VCaP (cell line): ENCODE results near the gene NFYA.

Experiments
- H3K27ac ChIP-seq: fragments of 450-650 bp; 2 replicates; pipeline ENCODE4 v1.5.1; 2017
- TF ChIP-seq, protein P1 (sequence below): fragments of 450-650 bp; conservative IDR thresholded peaks from 2 replicates; pipeline ENCODE4 v1.5.1; 2017; ENCODE audit warnings: mild to moderate bottlenecking, moderate library complexity

The NFYA gene

DNA sequence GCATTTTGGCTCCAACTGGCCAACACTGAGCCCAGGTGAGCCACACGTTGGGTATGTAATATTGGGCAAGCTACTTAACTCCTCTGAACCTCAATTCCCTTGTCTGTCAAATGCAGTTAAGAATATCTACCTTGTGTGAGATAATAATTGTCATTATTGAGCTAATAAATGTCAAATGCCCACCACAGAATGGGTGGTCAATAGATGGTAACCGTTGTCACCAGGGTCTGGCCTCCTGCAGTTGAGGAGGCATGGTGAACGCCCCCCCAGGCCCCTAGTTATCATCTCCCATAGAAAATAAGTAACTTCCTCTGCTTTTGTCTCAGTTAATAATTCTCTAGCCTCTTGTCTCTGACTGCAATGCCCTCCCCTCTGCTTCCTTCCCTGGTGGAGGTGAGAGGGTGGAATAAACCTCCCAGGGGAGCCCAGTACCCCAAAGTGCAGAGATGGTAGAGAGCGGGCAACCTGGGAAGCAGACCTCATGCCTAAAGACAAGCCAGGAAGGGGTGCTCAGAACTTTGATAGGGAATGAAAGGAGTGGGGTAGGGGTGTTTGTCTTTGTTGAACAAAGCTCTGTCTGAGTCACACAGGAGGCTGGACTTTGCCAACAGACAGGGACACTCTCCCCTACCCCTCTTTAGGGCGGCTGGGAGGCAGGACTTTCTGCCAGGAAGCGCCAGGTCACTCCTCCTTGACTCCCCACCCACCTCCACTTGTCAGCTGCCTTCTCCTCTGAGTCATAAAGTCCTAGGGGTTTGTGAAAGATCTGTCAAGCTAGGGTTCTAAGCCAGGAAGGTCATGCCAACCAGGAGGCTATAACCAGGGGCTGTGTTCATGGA, 32.5 kb upstream of the NFYA start:
- TF ChIP-seq, protein P1, sequence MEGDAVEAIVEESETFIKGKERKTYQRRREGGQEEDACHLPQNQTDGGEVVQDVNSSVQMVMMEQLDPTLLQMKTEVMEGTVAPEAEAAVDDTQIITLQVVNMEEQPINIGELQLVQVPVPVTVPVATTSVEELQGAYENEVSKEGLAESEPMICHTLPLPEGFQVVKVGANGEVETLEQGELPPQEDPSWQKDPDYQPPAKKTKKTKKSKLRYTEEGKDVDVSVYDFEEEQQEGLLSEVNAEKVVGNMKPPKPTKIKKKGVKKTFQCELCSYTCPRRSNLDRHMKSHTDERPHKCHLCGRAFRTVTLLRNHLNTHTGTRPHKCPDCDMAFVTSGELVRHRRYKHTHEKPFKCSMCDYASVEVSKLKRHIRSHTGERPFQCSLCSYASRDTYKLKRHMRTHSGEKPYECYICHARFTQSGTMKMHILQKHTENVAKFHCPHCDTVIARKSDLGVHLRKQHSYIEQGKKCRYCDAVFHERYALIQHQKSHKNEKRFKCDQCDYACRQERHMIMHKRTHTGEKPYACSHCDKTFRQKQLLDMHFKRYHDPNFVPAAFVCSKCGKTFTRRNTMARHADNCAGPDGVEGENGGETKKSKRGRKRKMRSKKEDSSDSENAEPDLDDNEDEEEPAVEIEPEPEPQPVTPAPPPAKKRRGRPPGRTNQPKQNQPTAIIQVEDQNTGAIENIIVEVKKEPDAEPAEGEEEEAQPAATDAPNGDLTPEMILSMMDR, result no peak
- no peak overlapping the region for H3K27ac ChIP-seq

DNA sequence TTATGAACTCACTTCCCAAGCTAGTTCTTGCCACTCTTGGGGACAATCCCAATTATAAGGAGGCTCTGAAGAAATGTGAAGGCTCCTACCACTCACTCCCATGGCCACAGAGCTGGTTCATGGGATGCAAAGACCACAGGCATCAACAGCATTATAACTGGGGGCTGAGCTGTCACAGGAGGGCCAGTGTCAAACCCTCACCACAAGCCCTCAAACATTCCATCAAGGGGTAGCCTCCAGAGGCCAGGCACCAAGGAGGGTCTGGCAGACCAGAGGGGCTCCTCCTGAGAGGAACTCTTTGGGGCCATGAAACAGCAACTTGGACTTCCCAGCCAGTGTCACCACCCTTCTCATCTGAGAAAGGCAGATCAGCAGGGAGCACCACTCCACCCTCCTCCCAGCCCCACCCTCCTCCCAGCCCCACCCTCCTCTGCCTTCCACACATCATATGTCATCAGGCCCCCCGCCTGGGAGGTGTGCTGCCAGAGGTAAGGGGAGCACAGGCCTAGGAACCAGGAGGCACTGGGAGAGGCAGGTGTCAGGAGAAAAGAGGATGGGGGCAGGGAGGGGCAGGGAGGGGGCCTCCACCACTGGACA, 31.7 kb upstream of the NFYA start:
- TF ChIP-seq, protein P1, result no peak

DNA sequence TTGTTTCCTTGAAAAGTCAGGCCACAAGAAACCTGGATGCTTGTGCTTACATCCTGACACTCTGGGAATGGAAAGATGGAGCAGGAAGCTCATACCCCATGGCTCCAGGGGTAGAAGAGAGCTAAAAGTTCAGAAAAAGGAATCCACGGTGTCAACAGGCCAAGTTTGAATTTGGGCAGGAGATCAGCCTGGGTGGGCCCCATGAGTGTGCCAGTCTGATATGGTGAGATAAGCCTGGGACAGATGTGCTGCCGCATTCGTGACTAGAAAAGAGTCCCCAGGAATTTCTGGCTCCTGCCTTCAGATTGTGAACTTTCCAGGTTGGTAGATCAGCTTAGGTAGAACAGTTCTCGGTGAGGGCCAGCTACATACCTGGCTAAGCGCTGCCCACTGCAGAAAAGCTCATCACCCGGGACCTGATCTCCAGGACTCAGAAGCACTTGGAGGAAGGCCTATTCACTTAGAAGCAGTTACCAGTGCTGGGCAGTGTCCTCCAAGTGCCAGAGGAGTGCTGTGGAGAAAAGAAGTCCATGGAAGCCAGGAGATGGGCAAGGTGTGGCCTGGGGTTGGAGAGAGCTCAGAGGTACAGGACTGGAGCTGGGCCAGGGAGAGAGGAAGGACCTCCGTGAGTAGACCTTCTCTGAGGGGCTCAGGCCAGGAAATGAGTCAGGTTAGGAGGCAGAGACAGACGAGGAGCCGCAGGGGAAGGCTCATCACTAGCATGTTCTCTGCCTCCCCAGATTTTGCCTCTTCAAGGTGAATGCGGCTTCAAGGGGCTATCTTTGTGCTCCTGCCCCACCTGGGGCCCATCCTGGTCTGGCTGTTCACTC, 30.3 kb upstream of the NFYA start, which contains the start of gene TSPO2:
Gene TSPO2 (plus strand): TSS at position 242 of the 830 bp plus-strand sequence. CDS start 519 bp downstream, at position 761.
- TF ChIP-seq, protein P1, result no peak

More for the DNA sequence above, 31.7 kb upstream of the NFYA start:
- H3K27ac ChIP-seq, result no peak overlapping the region

DNA sequence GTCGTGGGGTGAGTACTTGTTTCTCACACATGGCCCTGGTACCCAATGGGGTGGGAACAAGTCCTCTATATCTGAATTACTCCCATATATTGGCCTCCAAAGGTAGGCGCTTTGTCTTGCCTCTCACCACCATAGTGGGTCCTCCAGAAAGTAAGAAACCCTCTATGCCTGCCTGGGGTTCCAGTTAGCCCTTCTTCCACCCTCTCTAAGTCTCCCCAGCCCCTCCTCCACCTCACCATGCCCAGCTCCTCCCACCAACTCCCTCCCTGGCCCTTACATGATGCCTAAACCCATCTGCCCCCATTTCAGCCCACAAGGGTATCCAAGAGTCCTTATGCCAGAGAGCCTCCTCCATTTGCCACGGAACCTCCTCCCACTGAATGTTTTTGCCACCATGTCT, 29.6 kb upstream of the NFYA start:
- TF ChIP-seq, protein P1, result no peak
- H3K27ac ChIP-seq, result no peak overlapping the region

More for the DNA sequence above, 30.3 kb upstream of the NFYA start, which contains the start of gene TSPO2:
- H3K27ac ChIP-seq, result no peak within 1 kb of the TSS

DNA sequence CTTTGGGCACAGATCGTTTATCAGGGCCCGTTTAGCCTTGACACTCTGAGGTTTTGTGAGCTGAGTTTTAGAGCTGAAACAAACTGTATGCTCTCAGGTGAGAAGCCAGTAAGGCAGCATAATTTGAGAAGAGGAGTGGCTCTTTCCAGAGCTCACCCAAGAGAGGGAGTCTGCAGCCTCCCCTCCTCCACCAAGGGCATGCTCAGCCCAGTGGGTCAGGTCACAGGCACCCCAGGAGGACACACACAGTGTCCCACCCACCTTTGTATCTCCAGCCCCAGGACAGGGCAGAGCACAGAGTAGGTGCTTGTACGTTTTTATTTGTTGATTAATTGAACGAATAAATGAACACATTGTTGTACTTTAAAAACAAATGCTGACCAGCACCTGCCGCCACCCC, 27.1 kb upstream of the NFYA start:
- TF ChIP-seq, protein P1, result no peak
- no peak overlapping the region for H3K27ac ChIP-seq

DNA sequence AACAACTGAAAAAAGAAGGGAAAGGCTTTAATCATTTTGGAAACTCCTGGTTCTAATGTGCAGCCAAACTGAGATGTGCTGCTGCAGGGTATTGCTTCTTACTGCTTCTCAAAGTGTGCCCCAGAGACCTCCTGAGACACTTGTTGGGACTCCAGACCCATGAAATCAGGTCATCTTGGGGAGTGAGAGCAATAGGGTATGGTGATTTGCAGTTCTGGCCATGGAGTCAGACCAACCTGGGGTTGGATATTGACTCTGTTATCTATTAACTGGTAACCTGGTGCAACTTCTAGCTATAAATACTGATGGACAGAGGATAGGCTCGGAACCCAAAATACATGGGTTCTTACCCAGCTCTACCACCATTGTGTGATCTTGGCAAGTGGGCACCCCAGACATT, 26.7 kb upstream of the NFYA start:
- no peak overlapping the region for H3K27ac ChIP-seq
- TF ChIP-seq, protein P1, result no peak

DNA sequence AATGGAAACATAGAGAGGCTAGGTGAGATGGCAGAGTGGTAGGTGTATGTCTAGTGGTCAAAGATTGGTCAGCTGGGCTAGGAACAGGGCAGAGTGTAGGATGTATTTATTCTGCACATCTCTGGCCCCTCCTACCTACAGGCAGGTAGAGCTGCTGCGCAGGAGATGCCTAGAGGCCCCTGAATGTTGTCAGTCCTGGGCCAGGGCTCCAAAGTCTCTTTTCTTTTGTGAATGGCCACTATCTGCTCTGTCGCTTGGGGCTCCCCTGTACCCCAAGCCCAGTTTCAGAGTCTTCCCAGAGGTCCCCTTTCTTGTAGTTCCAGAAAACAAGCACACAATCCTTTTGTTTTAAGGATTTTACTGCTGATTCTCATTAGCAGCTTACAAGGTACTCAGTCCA, 25.5 kb upstream of the NFYA start:
- TF ChIP-seq, protein P1, result no peak

More for the DNA sequence above, 25.5 kb upstream of the NFYA start:
- no peak overlapping the region for H3K27ac ChIP-seq
